A549 (cell line): Measurements from ENCODE around the gene HOMER2. TPM values are rescaled to one million over a fixed set of nuclear protein-coding genes. Genes with fewer than 3 reads are reported as not detected.

Experiments used
- ATAC-seq, 2 experiments: fragments of 200-7000 bp in 1 of 2; fragments of >200 bp in 1 of 2; cut with Nextera tagmentation in 1 of 2; cut with Tn5 transposase in 1 of 2; 3 replicates each; pipeline versions ENCODE4 v1.8.0 to v1.9.1; 2018 to 2020; ENCODE audit warnings: mild to moderate bottlenecking in 1 of 2, moderate library complexity in 1 of 2
- CTCF ChIA-PET: fragments of 300-600 bp; sonication (Branson Sonifier 250); formaldehyde crosslinking; extraction: SDS; loops from one replicate; lab custom pipeline; 2021; ENCODE audit warnings: antibody characterized with exemption, inconsistent platforms; lab: Yijun Ruan, JAX
- POLR2A ChIA-PET: fragments of 350-600 bp; formaldehyde crosslinking; extraction: SDS; loops from one replicate; lab custom pipeline; 2021; ENCODE audit warnings: antibody characterized with exemption, inconsistent platforms; lab: Yijun Ruan, JAX
- DNase-seq, 2 experiments: peaks; one replicate each; pipeline versions ENCODE4 v3.0.0 to v3.0.0-alpha.2; 2011 to 2016; ENCODE audit warnings: low read depth in 1 of 2, low spot score in 1 of 2
- FAIRE-seq: peaks from 2 replicates; lab custom pipeline; 2011; peaks lifted over from hg19 to GRCh38; lab: Jason Lieb, UNC
- H3K27ac ChIP-seq, 2 experiments: fragments of >200 bp; sonication (Bioruptor Twin); formaldehyde crosslinking; 3 replicates each; pipeline ENCODE4 v1.5.1; 2016 to 2017
- H3K4me1 ChIP-seq: fragments of >200 bp; sonication (Bioruptor Twin); formaldehyde crosslinking; 3 replicates; pipeline ENCODE4 v1.6.1; 2016
- H3K4me2 ChIP-seq: fragments of >200 bp; sonication (Bioruptor Twin); formaldehyde crosslinking; 3 replicates; pipeline ENCODE4 v1.6.1; 2016
- H3K4me3 ChIP-seq: fragments of >200 bp; sonication (Bioruptor Twin); formaldehyde crosslinking; 3 replicates; pipeline ENCODE4 v1.5.1; 2016
- H3K9me3 ChIP-seq: fragments of >200 bp; sonication (Bioruptor Twin); formaldehyde crosslinking; 3 replicates; pipeline ENCODE4 v1.6.1; 2016
- BHLHE40 ChIP-seq: IDR thresholded peaks from 2 replicates; pipeline ENCODE4 v1.6.1; 2012; ENCODE audit warnings: low read depth, low read length, inconsistent platforms
- CHD2 ChIP-seq: fragments of 150-350 bp; IDR thresholded peaks from 2 replicates; pipeline ENCODE4 v1.6.1; 2014; ENCODE audit warnings: low read length; ENCODE audit not compliant: partially characterized antibody
- CHD4 ChIP-seq: fragments of 200-600 bp; sonication (generic); IDR thresholded peaks from 2 replicates; pipeline ENCODE4 v1.6.1; 2016; ENCODE audit warnings: antibody characterized with exemption, mild to moderate bottlenecking, borderline replicate concordance
- CTCF ChIP-seq: fragments of >200 bp; sonication (Bioruptor Twin); formaldehyde crosslinking; IDR thresholded peaks from 3 replicates; pipeline ENCODE4 v1.5.1; 2016
- EHF ChIP-seq: fragments of 250-450 bp; sonication (Bioruptor Pico); IDR thresholded peaks from 2 replicates; pipeline ENCODE4 v1.5.0; 2020; ENCODE audit warnings: mild to moderate bottlenecking
- HES2 ChIP-seq: fragments of >200 bp; sonication (Bioruptor Twin); formaldehyde crosslinking; IDR thresholded peaks from 2 replicates; pipeline ENCODE4 v1.6.1; 2016
- HEYL ChIP-seq: fragments of 250-450 bp; sonication (Bioruptor Pico); IDR thresholded peaks from 2 replicates; pipeline ENCODE4 v1.8.0; 2021; ENCODE audit warnings: mild to moderate bottlenecking, moderate library complexity
- HOXA7 ChIP-seq: fragments of 250-450 bp; sonication (Bioruptor Pico); IDR thresholded peaks from 2 replicates; pipeline ENCODE4 v1.5.0; 2020; ENCODE audit warnings: mild to moderate bottlenecking, moderate library complexity
- HOXB13 ChIP-seq: fragments of 250-450 bp; sonication (Bioruptor Pico); IDR thresholded peaks from 2 replicates; pipeline ENCODE4 v1.5.0; 2020; ENCODE audit warnings: low read depth, mild to moderate bottlenecking, moderate library complexity
- HOXB5 ChIP-seq: fragments of 250-450 bp; sonication (Bioruptor Pico); IDR thresholded peaks from 2 replicates; pipeline ENCODE4 v1.5.0; 2020; ENCODE audit warnings: mild to moderate bottlenecking, moderate library complexity
- KDM5A ChIP-seq: fragments of 200-600 bp; sonication (generic); IDR thresholded peaks from 2 replicates; pipeline ENCODE4 v1.6.1; 2016; ENCODE audit warnings: antibody characterized with exemption, mild to moderate bottlenecking
- MAFK ChIP-seq: fragments of 450-650 bp; IDR thresholded peaks from 2 replicates; pipeline ENCODE4 v1.6.1; 2014; ENCODE audit not compliant: partially characterized antibody
- MAX ChIP-seq: IDR thresholded peaks from 2 replicates; pipeline ENCODE4 v1.6.1; 2012
- MAZ ChIP-seq: fragments of 150-350 bp; IDR thresholded peaks from 2 replicates; pipeline ENCODE4 v1.6.1; 2014; ENCODE audit warnings: antibody characterized with exemption, low read depth, low read length, borderline replicate concordance
- MYC ChIP-seq: IDR thresholded peaks from 2 replicates; pipeline ENCODE4 v1.6.1; 2012; ENCODE audit warnings: mild to moderate bottlenecking, inconsistent platforms, low read length, improper control_type of control experiment, borderline replicate concordance
- NPAS2 ChIP-seq: fragments of 250-450 bp; sonication (Bioruptor Pico); IDR thresholded peaks from 2 replicates; pipeline ENCODE4 v1.8.0; 2022; ENCODE audit warnings: mild to moderate bottlenecking, moderate library complexity, borderline replicate concordance
- PBX3 ChIP-seq: IDR thresholded peaks from 2 replicates; pipeline ENCODE4 v1.6.1; 2012
- RARB ChIP-seq: fragments of 250-450 bp; sonication (Bioruptor Pico); IDR thresholded peaks from 2 replicates; pipeline ENCODE4 v1.8.0; 2021; ENCODE audit warnings: mild to moderate bottlenecking, moderate library complexity
- RFX5 ChIP-seq: fragments of 450-650 bp; IDR thresholded peaks from 2 replicates; pipeline ENCODE4 v1.7.1; 2014; ENCODE audit warnings: antibody characterized with exemption, mild to moderate bottlenecking, moderate library complexity
- RNF2 ChIP-seq: fragments of 200-600 bp; sonication (generic); IDR thresholded peaks from 2 replicates; pipeline ENCODE4 v1.6.1; 2016; ENCODE audit warnings: low read depth, mild to moderate bottlenecking, antibody characterized with exemption, moderate library complexity, borderline replicate concordance
- SMC3 ChIP-seq: fragments of >200 bp; sonication (Bioruptor Twin); formaldehyde crosslinking; IDR thresholded peaks from 3 replicates; pipeline ENCODE4 v1.6.1; 2018; ENCODE audit warnings: inconsistent platforms
- TFCP2L1 ChIP-seq: fragments of 250-450 bp; sonication (Bioruptor Pico); IDR thresholded peaks from 2 replicates; pipeline ENCODE4 v1.5.0; 2021; ENCODE audit warnings: mild to moderate bottlenecking
- TP53 ChIP-seq: fragments of 250-450 bp; sonication (Bioruptor Pico); IDR thresholded peaks from 2 replicates; pipeline ENCODE4 v1.5.0; 2021; ENCODE audit warnings: mild to moderate bottlenecking, moderate library complexity
- USF2 ChIP-seq: fragments of 450-650 bp; IDR thresholded peaks from 2 replicates; pipeline ENCODE4 v1.6.1; 2014; ENCODE audit warnings: antibody characterized with exemption
- ZFP36 ChIP-seq: fragments of 450-650 bp; IDR thresholded peaks from 2 replicates; pipeline ENCODE4 v1.6.1; 2014; ENCODE audit warnings: borderline replicate concordance; ENCODE audit not compliant: partially characterized antibody
- WGBS: methylation state at CpG from one replicate; pipeline ENCODE4 v1.1.6; 2017; ENCODE audit errors: missing lambda C conversion rate; 5-methylcytosine and 5-hydroxymethylcytosine counted together
- polyA plus RNA-seq, 4 experiments: library from polyadenylated mRNA; depleted of rRNA in 3 of 4; stranded (reverse); fragments of >200 nt; fragmentation: RNase III in 1 of 4; extraction: RNeasy Plus Mini Kit Qiagen cat#74134 plus additional on column Dnase treatment in 1 of 4; gene quantifications; 2 replicates in 3 of 4; 3 replicates in 1 of 4; pipeline ENCODE4 v1.2.3, GENCODE V29; 2011 to 2017

Gene HOMER2
- polyA plus RNA-seq, 2 of the 4 experiments (the other 2 are of a cell fraction) = 9.4 to 15.4 TPM

- Histone ChIP-seq H3K4me1 (no peaks in the 10 kb centered on the region), H3K9me3 (no peaks in the 10 kb centered on the region), H3K4me2 (no peak overlapping the region), H3K4me3 (no peak overlapping the region), H3K27ac (no peak overlapping the region)
- no peak for TF ChIP-seq ZFP36
- no peak for TF ChIP-seq KDM5A
- TF ChIP-seq HOXA7 (CRISPR knock-in tag) = no peak
- no peak for TF ChIP-seq TFCP2L1 (CRISPR knock-in tag)
- no peak for TF ChIP-seq HEYL (CRISPR knock-in tag)
- TF ChIP-seq BHLHE40 = no peak
- TF ChIP-seq CHD4 = no peak
- no peak for TF ChIP-seq TP53 (CRISPR knock-in tag)
- TF ChIP-seq MAFK = no peak
- TF ChIP-seq NPAS2 (CRISPR knock-in tag) = no peak
- no peak for TF ChIP-seq CHD2
- no peak for TF ChIP-seq MYC
- TF ChIP-seq HOXB13 (CRISPR knock-in tag) = no peak
- TF ChIP-seq EHF (CRISPR knock-in tag) = no peak
- TF ChIP-seq PBX3 = no peak
- TF ChIP-seq RFX5 = no peak
- no peak for TF ChIP-seq USF2
- TF ChIP-seq RARB = no peak
- no peak for TF ChIP-seq HOXB5
- ATAC-seq (no peak), FAIRE-seq (no peak), DNase-seq (no peak)
- CTCF ChIA-PET = interaction anchor here (1.3 kb wide), 1 partner anchor 21 kb away, joined by 3 read pairs; no protein-coding TSS in a partner anchor
- 90% methylated on average over 1 of the region's 1 CpG for WGBS
- POLR2A ChIA-PET = no interaction called here
Observed at GRCh38 chr15:82979726-82980125, 27.2 kb upstream of the HOMER2 start.

- DNase-seq = no peak
- Histone ChIP-seq H3K27ac (no peak overlapping the region), H3K4me1 (no peaks in the 10 kb centered on the region), H3K4me3 (no peak overlapping the region), H3K4me2 (no peak overlapping the region), H3K9me3 (no peaks in the 10 kb centered on the region)
- CTCF ChIA-PET = interaction anchor here (1.3 kb wide), 1 partner anchor 22 kb away, joined by 3 read pairs; no protein-coding TSS in a partner anchor
- TF ChIP-seq CTCF (no peak), HES2 (no peak), USF2 (no peak), MYC (no peak), MAX (no peak), HOXB5 (no peak), SMC3 (no peak), HOXA7 (CRISPR knock-in tag) (no peak), RNF2 (no peak), MAZ (no peak)
- POLR2A ChIA-PET = no interaction called here
- no peak for FAIRE-seq
- ATAC-seq = no peak
- WGBS = 92% methylated on average over 5 of the region's 5 CpGs
Observed at GRCh38 chr15:82978438-82978837, 25.9 kb upstream of the HOMER2 start.
